Fibroblast of upper back skin (primary cell): Measurements from ENCODE around the gene SEMA4B.
A peak's percentile ranks its signal among the peaks of the same experiment; 100 is the strongest.
"Not testable (repeated sequence)": the region's sequence is repeated elsewhere in the genome, so short reads cannot be mapped to it uniquely, and the experiment has no call there.

Experiments used
- DNase-seq: peaks from one replicate; pipeline ENCODE4 v3.0.0-alpha.2; 2013

Gene SEMA4B

DNA sequence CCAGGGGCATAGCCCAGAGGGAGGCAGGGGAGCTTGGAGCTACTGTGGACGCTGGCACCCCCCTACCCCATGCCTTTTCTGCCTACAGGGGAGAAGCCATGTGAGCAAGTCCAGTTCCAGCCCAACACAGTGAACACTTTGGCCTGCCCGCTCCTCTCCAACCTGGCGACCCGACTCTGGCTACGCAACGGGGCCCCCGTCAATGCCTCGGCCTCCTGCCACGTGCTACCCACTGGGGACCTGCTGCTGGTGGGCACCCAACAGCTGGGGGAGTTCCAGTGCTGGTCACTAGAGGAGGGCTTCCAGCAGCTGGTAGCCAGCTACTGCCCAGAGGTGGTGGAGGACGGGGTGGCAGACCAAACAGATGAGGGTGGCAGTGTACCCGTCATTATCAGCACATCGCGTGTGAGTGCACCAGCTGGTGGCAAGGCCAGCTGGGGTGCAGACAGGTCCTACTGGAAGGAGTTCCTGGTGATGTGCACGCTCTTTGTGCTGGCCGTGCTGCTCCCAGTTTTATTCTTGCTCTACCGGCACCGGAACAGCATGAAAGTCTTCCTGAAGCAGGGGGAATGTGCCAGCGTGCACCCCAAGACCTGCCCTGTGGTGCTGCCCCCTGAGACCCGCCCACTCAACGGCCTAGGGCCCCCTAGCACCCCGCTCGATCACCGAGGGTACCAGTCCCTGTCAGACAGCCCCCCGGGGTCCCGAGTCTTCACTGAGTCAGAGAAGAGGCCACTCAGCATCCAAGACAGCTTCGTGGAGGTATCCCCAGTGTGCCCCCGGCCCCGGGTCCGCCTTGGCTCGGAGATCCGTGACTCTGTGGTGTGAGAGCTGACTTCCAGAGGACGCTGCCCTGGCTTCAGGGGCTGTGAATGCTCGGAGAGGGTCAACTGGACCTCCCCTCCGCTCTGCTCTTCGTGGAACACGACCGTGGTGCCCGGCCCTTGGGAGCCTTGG, 27.0 kb downstream of the SEMA4B start:
- no peak for DNase-seq

DNA sequence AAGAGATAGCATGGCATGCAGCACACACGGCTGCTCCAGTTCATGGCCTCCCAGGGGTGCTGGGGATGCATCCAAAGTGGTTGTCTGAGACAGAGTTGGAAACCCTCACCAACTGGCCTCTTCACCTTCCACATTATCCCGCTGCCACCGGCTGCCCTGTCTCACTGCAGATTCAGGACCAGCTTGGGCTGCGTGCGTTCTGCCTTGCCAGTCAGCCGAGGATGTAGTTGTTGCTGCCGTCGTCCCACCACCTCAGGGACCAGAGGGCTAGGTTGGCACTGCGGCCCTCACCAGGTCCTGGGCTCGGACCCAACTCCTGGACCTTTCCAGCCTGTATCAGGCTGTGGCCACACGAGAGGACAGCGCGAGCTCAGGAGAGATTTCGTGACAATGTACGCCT, 27.8 kb downstream of the SEMA4B start:
- DNase-seq: no peak

DNA sequence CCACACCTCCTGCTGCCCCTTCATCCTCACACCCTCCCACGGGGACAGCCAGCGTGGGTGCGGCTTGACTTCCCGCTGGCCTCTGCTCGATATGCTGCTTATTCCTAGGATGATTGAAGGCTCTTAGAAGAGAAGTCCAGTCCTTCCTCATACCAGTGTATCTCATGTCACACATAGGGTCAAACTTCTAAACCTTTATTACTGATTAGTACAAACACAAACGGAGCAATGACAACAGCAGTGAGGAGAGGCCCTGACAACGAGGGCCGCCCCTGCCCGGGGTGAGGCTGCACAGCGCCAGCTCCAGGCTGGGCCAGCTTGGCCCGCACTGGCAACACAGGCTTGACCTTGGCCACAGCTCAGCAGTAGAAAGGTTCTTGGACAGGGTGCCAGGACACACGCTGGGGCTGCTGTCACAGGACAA, 29.0 kb downstream of the SEMA4B start:
- DNase-seq: no peak

DNA sequence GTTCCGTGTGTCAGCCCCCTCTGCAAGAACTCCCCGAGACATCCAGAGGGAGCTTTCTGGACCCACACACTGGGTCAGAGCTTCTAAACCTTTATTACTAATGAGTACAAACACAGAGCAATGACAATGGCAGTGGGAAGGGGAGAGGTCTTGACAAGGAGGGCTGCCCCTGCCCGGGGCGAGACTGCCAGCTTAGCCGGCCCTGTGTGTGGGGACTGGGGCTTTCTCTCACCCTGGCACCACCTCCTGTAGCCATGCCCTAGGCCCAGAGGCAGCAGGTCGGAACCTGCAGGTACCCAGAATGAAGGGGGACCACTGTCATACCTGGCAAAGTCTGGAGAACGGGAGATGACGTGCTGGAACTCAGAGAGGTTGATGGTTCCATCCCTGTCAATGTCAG, 29.5 kb downstream of the SEMA4B start:
- DNase-seq: no peak

DNA sequence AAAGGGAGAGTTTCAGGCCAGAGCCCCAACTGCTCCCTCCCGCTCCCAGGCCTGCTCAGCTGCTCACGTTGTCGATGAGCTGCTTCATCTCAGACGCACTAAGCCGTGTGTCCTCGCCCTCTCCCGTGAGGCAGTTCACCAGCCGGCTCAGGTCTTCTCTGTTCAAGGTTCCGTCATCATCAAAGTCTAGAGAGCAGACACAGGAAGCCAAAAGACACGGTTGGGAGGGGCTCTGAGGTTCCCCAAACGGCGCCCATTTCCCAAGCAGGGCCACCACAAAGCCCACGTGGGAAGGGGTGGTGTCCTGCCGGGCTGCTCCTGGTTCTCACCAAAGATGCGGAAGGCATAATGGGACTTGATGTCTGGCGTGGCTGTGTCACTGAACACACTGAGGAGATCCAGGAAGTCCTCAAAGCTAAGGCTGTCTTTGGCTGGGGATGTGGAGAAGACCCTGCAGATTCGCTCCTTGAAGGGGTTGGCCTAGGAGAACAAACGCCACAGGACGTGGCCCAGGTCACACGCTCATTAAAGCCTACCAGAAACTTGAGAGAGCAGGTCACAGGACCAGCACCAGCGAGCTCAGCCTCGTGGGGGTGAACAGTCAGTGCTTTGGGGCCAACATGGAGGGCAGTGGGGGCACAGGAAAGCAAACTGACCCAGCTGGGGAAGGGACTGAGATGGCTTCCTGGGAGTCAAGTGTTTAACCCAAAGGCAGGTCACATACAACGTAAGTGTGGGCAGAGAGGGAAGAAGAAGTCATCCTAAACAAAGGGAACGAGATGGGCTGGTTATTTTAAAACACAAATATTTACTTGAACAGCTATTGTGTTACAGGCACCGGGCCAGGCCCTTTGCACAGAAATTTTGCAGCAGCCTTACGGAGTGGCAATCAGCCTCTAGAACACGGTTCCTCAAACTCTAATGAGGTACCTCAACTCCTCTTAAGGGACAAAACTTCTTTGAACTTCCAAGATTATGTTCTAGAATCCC, 30.2 kb downstream of the SEMA4B start:
- DNase-seq: no peak

DNA sequence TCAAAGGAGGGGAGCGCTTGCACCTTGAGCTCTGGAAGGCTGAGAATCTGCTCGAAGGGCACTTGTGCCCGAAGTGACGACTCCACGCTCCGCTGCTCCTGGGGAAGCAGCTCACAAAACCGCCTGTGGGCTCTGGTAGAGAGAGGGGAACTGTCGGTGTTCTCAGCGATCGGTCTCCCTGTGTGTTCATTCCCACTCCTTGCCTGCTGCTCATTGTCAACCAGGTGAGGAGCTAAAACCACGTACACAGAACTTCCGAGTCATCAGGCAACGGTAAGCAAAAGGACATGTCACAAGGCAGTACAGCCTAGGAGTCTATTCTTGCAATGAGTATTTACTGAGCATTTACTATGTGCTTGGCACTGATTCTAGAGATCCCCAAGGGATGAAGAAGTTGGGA, 31.1 kb downstream of the SEMA4B start:
- DNase-seq: no peak

DNA sequence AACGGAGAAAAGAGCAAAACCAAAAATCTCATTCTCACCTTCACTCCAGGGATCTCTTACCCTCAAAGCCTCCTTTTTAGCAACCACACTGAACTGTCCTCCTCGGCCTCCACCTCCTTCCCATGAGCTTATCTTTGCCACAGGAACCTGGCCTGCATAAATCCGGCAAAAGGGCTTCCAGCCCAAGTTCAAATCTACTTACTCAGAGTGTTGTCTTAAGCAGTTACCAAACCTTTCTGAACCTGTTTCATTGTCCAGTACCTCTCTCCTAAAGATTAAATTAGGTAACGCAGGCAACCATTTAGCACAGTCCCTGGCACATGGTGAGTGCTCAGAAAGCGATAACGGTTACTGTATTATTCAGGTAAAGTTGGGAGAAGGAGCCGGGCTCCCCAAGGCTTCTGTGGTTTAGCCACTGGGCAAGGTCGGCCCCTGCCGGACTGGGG, 31.8 kb downstream of the SEMA4B start:
- no peak for DNase-seq

DNA sequence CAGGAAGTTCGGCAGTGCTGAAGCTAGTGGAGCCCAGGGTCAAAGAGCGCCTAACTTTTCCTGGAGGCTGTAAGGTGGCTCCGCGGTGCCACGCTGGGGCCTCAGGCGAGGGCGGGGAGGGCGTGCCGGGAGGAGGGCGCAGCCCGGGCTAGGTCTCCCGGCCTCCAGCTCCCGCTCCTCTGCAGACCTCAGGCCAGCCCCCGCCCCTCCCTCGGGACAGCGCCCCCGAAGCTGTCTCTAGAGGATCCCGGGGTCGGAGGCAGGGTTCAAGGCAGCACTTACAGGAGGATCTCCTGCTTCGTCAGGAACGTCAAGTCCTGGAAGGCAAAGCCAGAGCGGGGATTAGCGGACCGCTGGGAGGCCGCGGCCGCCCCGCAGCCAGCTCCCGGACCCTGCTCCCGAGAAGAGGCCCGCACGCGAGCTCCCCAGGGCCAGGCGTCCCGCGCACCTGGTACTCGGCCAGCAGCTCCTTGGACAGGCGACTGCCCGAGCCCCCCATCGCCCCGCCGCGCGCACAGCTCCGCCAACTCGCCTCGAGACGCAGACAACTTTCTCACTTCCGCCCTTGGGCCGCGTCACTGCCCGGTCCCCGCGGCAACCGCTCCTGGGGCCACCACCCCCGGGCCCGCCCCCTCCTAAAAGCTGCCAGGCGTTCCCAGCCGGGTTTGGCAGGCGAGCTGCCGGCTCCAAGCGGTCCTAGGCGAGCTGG, 32.4 kb downstream of the SEMA4B start, which contains the start of gene CIB1:
Gene CIB1 (minus strand): TSS at position 555 of the 709 bp plus-strand sequence. CDS start 56 bp downstream, at position 499.
- DNase-seq: peak; percentile 97

DNA sequence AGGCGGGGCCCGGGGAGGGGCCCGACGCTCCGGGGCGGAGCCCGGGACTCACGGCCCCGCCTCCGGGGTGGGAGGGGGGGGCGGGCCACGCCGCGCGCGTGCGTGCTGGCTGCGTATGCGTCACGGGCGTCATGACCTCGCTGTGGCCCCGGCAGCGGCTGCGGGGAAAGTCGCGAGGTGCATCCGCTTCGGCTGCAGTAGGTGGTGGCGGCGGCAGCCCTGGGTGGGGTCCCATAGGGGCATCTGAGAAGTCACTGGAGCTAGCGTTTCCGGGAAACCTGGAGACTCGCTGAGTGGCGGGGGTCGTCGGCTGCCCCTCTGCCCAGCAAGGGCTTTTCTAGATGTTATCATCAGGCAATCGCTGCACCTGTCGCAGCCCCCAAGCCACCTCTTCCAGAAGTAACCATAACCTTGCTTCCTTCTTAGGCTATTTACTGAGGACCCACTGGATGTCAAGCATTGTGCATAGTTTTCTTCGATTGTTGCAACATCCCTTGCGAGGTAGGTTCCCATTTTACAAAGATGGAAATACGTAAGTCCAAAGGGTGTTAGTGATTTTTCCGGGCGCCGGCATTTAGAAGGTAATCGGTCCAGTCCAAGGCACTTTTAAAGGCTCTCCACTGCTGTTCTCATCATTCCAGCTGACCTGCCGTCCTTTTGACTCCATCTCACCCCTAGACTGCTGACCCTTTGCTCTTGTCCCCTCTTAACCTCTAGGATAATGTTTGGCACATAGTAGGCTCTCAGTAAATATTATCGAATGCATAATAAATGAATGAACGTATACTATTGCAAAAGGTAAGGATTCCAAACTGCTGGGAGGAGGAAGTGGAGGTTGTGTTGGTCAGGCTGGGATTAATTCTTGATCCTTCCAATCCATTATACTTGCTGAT, 33.2 kb downstream of the SEMA4B start, which contains the start of gene GDPGP1:
Gene GDPGP1 (plus strand): TSS at position 114 of the 893 bp plus-strand sequence. CDS start 6,700 bp downstream, outside the sequence.
- DNase-seq: no peak

DNA sequence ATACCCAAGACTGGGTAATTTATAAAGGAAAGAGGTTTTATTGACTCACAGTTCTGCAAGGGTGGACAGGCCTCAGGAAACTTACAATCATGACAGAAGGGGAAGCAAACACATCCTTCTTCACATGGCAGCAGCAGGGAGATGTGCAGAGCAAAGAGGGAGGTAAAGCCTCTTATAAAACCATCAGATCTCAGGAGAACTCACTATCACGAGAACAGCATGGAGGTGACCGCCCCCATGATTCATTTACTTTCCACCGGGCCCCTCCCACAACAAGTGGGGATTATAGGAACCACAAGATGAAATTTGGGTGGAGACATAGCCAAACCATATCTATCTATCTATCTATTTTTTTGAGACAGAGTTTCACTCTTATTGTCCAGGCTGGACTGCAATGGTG, 38.2 kb downstream of the SEMA4B start:
- no peak for DNase-seq

DNA sequence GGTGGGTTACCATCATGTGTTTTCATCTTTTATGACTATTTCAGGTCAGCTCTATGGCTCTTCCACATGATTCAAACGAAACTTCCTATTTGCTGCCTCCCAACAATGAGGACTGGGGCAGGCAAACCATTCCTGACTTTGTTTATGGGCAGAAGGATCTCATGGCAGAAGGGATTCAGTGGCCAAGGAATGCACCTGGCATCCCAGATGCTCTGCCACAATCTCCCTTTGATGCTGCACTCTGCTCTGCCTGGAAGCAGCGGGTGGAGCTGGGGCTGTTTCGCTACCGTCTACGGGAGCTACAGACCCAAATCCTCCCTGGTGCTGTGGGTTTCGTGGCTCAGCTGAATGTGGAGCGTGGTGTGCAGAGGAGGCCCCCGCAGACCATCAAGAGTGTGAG, 39.7 kb downstream of the SEMA4B start:
- DNase-seq: no peak

DNA sequence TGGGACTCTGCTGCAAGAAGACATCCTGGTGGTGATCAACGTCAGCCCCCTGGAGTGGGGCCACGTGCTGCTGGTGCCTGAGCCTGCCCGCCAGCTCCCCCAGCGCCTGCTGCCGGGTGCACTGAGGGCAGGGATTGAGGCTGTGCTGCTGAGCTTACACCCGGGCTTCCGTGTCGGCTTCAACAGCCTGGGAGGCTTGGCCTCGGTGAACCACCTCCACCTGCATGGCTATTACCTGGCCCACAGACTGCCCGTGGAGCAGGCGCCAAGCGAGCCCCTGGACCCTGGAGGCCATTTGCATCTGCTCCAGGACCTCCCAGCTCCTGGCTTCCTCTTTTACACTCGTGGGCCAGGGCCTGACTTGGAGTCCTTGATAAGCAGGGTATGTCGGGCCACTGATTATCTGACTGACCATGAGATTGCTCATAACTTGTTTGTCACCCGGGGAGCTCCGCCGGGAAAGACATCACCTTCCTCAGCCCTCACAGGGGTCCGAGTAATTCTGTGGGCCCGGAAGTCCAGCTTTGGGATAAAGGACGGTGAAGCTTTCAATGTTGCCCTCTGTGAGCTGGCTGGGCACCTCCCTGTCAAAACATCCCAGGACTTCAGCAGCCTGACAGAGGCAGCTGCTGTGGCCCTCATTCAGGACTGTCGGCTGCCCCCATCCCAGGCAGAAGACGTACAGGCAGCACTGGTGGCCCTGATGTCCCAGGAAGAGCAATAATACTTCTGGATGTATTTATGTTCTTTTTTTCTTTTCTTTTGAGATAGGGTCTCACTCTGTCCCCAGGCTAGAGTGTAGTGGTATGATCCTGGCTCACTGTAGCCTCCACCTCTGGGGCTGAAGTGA, 40.4 kb downstream of the SEMA4B start:
- DNase-seq: no peak

DNA sequence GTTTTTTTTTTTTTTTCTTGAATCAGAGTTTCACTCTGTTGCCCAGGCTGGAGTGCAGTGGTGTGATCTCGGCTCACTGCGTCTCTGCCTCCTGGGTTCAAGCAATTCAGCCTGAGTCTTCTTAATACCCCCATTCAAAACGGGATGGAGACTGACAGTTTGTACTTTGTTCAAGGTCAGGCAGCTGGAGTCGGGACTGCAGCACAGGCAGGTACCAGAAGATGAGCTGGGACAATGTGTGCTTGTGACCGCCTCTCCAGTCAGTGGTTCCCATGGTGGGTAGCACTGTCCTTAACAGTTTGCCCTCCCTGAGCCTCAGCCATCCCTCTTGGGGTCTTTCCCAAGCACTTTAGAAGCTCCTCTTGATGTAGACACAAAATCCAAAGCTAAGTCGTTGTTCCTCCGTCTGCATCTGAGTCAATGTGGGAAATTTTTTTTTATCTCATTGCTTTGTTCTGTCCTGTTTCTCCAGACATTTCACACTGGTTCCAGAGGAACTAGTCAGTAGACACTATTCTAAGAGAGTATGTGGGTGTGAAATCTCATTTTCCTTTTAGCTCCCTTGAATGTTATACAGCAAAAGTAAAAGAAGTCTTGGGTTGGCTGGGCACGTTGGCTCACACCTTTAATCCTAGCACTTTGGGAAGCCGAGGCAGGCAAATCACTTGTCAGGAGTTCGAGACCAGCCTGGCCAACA, 43.0 kb downstream of the SEMA4B start:
- no peak for DNase-seq

DNA sequence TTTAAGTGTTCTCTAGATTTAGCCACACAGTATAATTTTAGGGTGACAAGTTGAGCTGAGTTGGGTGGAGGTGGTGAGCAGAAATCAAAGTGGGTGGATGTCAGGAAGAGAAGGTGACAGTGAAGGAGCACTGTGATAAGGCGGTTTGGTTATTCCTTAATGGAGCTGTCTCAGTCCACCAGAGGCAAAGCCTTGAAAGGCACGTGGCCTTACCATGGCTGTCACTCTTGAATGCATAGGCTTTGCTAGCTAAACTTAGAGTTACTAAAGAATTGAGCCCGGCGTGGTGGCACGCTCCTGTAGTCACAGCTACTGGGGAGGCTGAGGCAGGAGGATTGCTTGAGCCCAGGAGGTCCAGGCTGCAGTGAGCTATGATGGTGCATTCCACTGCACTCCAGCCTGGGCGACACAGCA, 47.7 kb downstream of the SEMA4B start:
- no peak for DNase-seq

DNA sequence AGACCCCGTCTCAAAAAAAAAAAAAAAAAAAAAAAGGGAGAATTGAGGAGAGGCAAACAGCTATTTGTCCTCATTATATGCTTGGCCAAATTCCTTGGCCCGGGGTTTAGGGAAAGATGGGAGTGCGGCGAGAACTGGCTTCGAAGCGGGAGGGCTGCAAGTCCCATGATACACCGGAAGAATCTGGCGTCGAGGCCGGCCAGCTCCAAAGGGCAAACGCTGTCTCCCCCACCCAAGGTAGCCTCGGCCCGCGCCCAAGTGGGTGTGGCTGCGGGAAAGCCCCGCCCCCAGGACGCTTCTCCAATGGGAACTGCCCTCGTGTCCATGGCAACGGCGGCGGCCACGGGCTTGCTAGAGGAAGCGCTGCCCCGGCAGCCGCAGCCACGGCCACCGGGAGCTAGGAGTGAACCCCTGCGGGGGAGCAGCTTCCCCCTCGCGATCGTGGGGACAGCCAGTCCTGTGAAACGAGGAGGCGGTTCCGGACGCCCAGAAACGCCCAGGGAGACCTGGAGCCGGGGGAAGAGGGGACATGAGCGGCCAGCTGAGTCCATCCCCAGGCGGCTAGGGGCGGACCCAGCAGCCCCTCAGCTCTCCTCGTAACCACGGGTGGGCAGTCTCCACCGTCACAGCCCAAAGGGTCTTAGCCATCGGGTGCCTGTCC, 48.2 kb downstream of the SEMA4B start, which contains the start of gene TTLL13:
Gene TTLL13 (plus strand): TSS at position 354 of the 661 bp plus-strand sequence. CDS start 1,075 bp downstream, outside the sequence.
- peak; percentile 87 for DNase-seq

DNA sequence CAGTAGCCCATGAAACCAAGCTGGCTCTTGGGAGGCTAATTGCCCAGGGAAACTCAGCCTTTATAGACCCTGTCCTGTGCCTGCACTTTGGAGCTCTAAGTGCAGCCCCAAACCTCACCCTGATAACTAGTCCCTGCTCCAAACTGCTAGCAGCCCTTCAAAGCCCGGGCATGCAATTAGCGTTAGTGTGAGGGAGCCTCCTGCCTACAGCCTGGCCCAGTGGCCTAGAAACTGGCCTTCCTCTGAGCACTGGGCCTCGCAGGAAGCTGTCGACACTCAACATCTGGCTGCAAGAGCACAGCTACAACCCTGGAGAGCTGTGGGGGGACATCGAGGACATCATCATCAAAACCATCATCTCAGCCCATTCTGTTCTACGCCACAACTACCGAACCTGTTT, 56.6 kb downstream of the SEMA4B start:
- DNase-seq: no peak

DNA sequence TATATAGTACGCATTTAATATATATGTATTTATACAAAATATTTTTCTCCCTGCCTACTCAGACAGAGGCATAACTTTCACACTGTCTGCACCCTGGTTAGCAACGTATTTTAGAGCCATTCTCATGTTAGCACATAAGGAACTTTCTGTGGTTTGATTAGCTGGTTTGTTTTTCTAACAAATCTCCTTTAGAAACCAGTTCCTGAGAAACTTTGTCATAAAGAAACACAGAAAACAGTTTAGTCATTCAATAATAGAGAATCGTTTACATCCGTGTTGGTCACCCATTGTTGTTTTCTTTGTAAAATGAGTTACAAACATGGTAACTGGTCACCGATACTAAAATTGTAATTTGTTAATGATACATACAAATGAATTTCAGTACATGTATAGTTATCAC, 58.4 kb downstream of the SEMA4B start:
- DNase-seq: no peak

DNA sequence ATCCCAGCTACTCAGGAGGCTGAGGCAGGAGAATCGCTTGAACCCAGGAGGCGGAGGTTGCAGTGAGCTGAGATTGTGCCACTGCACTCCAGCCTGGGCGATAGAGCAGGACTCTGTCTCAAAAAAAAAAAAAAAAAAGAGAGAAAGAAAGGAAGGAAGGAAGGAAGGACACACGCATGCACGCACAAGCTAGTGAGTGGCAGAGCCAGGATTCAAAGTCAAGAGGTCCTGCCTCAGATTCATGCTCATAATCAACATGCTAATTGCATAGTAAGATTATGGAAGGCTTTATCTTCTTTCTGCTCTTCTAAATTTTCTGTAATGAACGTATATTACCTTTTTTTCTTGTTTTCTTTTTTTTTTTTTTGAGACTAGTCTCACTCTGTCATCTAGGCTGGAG, 59.6 kb downstream of the SEMA4B start:
- not testable (repeated sequence) for DNase-seq

DNA sequence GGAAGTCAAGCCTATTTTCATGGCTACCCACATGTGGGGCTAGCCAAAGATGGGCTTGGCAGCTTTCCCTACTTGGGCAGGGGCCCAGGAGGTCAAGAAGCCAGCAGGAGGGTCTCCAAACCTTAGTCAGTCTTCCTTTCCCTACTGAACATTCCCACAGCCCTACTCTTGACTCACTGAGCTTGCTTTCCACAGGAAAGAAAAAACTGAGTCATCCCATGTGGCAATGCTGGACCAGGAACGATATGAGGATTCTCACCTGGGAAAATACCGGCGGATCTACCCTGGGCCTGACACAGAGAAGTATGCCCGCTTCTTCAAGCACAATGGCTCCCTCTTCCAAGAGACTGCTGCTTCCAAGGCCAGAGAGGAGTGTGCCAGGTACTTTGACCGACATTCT, 60.7 kb downstream of the SEMA4B start:
- peak; percentile 17 for DNase-seq
